ENCODE measurements around the gene PCDHGB5.
"Not testable (repeated sequence)": the region's sequence is repeated elsewhere in the genome, so short reads cannot be mapped to it uniquely, and the experiment has no call there.

PCDHGB5 gene

DNA sequence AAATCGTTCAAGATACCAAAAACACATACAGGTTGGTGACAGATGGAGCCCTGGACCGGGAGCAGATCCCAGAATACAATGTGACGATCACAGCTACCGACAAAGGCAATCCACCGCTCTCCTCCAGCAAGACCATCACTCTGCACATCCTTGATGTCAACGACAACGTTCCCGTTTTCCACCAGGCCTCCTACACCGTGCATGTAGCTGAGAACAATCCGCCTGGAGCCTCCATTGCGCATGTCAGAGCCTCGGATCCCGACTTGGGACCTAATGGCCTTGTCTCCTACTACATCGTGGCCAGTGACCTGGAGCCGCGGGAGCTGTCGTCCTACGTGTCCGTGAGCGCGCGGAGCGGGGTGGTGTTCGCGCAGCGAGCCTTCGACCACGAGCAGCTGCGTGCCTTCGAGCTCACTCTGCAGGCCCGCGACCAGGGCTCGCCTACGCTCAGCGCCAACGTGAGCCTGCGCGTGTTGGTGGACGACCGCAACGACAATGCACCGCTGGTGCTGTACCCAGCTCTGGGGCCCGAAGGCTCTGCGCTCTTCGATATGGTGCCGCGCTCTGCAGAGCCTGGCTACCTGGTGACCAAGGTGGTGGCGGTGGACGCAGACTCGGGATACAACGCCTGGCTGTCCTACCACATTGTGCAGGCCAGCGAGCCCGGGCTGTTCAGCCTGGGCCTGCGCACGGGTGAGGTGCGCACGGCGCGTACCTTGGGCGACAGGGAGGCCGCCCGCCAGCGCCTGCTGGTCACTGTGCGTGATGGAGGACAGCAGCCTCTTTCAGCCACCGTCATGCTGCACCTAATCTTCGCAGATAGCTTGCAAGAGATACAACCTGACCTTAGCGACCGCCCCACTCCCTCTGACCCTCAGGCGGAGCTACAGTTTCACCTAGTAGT is 25.9 kb upstream of the PCDHGB5 start:
- peaks cover 6% of the 10 kb centered on the region for H3K4me1 Mint-ChIP-seq
- H3K9me3 Mint-ChIP-seq: peaks cover 11% of the 10 kb centered on the region
- H3K27ac Mint-ChIP-seq: no peak overlapping the region
- no peaks in the 10 kb centered on the region for H3K36me3 Mint-ChIP-seq
- H3K4me3 Mint-ChIP-seq: no peak overlapping the region
- DNase-seq (ENCODE audit: low spot score in 2 of 2): no peak
- ATAC-seq: no peak

DNA sequence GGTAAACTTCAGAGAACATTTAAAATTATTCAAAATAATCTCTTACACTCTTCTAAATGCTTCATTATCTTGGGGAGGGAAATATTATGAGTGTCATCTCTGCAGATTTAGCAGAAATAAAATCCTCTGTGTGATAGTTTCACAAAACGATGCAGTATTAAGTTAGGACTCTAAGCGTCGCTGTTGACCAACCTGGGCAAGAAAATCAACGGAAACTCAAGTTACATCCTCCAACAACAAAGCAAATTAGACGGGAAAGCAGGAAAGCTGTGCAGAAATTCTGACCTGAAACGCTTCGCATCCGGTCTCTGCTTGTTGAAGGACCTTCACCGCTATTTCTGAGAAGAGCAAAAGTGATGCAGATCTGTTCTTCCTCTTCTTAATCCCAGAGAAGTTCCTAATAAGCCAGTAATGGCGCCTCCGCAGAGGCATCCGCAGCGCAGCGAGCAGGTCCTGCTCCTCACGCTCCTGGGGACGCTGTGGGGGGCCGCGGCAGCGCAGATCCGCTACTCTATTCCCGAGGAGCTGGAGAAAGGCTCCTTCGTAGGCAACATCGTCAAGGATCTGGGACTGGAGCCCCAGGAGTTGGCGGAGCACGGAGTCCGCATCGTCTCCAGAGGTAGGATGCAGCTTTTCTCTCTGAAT is 24.0 kb upstream of the PCDHGB5 start, which contains the start of gene PCDHGA6:
Gene PCDHGA6, plus strand, starts transcription at position 219 of the 645 bp plus-strand sequence. Its CDS starts 193 bp downstream, at position 412.
- peaks cover 6% of the 10 kb centered on the region for H3K4me1 Mint-ChIP-seq
- no peaks in the 10 kb centered on the region for H3K36me3 Mint-ChIP-seq
- no peak within 1 kb of the TSS for H3K27ac Mint-ChIP-seq
- DNase-seq (ENCODE audit: low spot score in 2 of 2): no peak
- peak within 1 kb of the TSS; percentile 20 for H3K4me3 Mint-ChIP-seq
- no peak for ATAC-seq
- H3K9me3 Mint-ChIP-seq: peaks cover 11% of the 10 kb centered on the region

DNA sequence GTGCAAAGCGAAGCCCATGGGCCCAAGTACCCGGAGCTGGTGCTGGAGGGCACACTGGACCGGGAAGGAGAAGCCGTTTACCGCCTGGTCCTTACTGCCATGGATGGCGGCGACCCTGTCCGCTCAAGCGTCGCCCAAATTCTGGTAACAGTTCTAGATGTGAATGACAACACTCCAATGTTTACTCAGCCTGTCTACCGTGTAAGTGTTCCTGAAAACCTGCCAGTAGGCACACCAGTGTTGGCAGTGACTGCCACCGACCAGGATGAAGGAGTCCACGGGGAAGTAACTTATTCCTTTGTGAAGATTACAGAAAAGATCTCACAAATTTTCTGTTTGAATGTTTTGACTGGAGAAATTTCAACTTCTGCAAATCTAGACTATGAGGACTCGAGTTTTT is 23.1 kb upstream of the PCDHGB5 start:
- no peak overlapping the region for H3K4me3 Mint-ChIP-seq
- H3K4me1 Mint-ChIP-seq: peaks cover 6% of the 10 kb centered on the region
- no peaks in the 10 kb centered on the region for H3K36me3 Mint-ChIP-seq
- ATAC-seq: no peak
- DNase-seq (ENCODE audit: low spot score in 2 of 2): no peak
- H3K27ac Mint-ChIP-seq: no peak overlapping the region
- peaks cover 9% of the 10 kb centered on the region for H3K9me3 Mint-ChIP-seq

DNA sequence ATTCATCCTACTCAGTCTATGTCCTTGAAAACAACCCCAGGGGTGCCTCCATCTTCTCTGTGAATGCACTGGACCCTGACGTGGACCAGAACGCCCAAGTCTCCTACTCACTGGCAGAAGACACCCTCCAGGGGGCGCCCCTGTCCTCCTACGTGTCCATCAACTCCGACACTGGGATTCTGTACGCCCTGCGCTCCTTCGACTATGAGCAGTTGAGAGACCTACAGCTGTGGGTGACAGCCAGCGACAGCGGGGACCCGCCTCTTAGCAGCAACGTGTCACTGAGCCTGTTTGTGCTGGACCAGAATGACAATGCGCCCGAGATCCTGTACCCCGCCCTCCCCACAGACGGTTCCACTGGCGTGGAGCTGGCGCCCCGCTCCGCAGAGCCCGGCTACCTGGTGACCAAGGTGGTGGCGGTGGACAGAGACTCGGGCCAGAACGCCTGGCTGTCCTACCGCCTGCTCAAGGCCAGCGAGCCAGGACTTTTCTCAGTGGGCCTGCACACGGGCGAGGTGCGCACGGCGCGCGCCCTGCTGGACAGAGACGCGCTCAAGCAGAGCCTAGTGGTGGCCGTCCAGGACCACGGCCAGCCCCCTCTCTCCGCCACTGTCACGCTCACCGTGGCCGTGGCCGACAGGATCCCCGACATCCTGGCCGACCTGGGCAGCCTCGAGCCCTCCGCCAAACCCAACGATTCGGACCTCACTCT is 22.1 kb upstream of the PCDHGB5 start:
- H3K4me3 Mint-ChIP-seq; H3K9me3 Mint-ChIP-seq; H3K27ac Mint-ChIP-seq; H3K36me3 Mint-ChIP-seq; H3K4me1 Mint-ChIP-seq; DNase-seq (ENCODE audit: low spot score in 2 of 2); ATAC-seq: not testable (repeated sequence)

DNA sequence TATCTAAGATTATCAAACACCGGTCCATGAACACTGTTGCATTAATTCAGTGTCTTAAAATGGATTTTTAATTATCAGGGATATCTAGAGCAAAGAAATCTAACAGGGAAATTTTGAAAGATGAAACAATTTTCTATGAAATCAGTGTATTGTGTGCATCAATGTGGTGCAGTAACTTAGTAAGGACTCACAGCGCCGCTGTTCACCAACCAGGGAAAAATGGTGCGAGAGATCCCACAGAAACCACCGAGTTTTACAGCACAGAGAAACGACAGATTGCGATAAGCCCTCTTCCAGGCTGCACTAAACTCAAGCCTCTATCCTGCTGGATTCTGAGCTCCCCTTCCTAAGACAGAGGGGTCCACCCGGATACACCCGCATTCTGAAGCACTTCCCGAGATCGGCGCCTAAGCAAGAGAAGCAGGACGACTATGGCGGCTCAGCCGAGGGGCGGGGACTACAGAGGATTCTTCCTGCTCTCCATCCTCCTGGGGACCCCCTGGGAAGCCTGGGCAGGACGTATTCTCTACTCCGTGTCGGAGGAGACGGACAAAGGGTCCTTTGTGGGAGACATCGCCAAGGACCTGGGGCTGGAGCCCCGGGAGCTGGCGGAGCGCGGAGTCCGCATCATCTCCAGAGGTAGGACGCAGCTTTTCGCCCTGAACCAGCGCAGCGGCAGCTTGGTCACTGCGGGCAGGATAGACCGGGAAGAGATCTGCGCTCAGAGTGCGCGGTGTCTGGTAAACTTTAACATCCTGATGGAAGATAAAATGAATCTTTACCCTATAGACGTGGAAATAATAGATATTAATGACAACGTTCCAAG is 15.1 kb upstream of the PCDHGB5 start, which contains the start of gene PCDHGA7:
Gene PCDHGA7, plus strand, starts transcription at position 274 of the 826 bp plus-strand sequence. Its CDS starts 158 bp downstream, at position 432.
- no peak for DNase-seq (ENCODE audit: low spot score in 2 of 2)
- Mint-ChIP-seq H3K36me3 (peaks cover 6% of the 10 kb centered on the region), H3K9me3 (peaks cover 3% of the 10 kb centered on the region), H3K4me3 (peak within 1 kb of the TSS; percentile 36), H3K4me1 (no peaks in the 10 kb centered on the region), H3K27ac (no peak within 1 kb of the TSS)
- no peak for ATAC-seq

DNA sequence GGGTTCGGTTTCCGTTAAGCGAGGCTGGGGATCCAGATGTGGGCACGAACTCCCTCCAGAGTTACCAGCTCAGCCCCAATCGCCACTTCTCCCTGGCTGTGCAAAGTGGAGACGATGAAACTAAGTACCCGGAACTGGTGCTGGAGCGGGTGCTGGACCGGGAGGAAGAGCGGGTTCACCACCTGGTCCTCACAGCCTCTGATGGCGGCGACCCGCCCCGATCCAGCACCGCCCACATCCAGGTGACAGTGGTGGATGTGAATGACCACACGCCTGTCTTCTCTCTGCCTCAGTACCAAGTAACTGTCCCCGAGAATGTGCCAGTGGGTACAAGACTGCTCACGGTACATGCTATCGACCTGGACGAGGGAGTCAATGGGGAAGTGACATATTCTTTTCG is 14.4 kb upstream of the PCDHGB5 start:
- peaks cover 6% of the 10 kb centered on the region for H3K36me3 Mint-ChIP-seq
- no peak for DNase-seq (ENCODE audit: low spot score in 2 of 2)

DNA sequence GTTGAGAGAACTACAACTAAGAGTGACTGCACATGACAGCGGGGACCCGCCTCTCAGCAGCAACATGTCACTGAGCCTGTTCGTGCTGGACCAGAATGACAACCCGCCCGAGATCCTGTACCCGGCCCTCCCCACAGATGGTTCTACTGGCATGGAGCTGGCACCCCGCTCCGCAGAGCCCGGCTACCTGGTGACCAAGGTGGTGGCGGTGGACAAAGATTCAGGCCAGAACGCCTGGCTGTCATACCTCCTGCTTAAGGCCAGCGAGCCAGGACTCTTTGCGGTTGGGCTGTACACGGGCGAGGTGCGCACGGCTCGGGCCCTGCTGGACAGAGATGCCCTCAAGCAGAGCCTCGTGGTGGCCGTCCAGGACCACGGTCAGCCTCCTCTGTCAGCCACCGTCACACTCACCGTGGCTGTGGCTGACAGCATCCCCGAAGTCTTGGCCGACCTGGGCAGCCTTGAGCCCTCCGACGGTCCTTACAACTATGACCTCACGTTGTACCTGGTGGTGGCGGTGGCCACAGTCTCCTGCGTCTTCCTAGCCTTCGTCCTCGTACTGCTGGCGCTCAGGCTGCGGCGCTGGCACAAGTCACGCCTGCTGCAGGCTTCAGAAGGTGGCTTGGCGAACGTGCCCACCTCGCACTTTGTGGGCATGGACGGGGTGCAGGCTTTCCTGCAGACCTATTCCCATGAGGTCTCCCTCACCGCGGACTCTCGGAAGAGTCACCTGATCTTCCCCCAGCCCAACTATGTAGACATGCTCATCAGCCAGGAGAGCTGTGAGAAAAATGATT is 13.1 kb upstream of the PCDHGB5 start:
- H3K9me3 Mint-ChIP-seq: peaks cover 8% of the 10 kb centered on the region
- H3K27ac Mint-ChIP-seq: no peak overlapping the region
- no peaks in the 10 kb centered on the region for H3K4me1 Mint-ChIP-seq
- peaks cover 6% of the 10 kb centered on the region for H3K36me3 Mint-ChIP-seq
- no peak overlapping the region for H3K4me3 Mint-ChIP-seq
- DNase-seq (ENCODE audit: low spot score in 2 of 2) (no peak), ATAC-seq (no peak)

More for the DNA sequence above, 14.4 kb upstream of the PCDHGB5 start:
- no peak overlapping the region for H3K4me3 Mint-ChIP-seq
- ATAC-seq: no peak
- no peaks in the 10 kb centered on the region for H3K4me1 Mint-ChIP-seq
- no peak overlapping the region for H3K27ac Mint-ChIP-seq
- peaks cover 3% of the 10 kb centered on the region for H3K9me3 Mint-ChIP-seq

DNA sequence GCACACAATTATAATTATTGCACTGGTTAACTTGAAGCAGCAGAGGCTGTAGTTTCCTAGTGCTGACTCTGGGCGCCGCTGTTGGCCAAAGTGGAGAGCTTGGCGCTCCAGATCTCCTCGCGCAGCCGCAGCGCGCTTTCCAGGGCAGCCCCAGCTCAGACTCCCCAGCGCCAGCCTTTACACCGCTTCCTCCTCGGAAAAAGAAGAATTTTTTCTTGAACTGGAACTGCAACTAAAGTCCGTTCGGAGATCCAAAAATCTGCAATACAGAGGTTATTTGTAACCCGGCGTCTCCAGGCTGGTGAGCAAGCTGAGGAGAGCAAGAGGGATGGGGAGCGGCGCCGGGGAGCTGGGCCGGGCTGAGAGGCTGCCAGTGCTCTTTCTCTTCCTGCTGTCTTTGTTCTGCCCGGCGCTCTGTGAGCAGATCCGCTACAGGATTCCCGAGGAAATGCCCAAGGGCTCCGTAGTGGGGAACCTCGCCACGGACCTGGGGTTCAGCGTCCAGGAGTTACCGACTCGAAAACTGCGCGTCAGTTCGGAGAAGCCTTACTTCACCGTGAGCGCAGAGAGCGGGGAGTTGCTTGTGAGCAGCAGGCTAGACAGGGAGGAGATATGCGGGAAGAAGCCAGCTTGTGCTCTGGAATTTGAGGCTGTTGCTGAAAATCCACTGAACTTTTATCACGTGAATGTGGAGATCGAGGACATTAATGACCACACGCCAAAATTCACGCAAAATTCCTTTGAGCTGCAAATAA is 10.0 kb upstream of the PCDHGB5 start, which contains the start of gene PCDHGB4:
Gene PCDHGB4, plus strand, starts transcription at position 142 of the 755 bp plus-strand sequence. Its CDS starts 187 bp downstream, at position 329.
- peaks cover 16% of the 10 kb centered on the region for H3K9me3 Mint-ChIP-seq
- H3K36me3 Mint-ChIP-seq; H3K4me1 Mint-ChIP-seq; DNase-seq (ENCODE audit: low spot score in 2 of 2); H3K4me3 Mint-ChIP-seq; H3K27ac Mint-ChIP-seq: not testable (repeated sequence)
- ATAC-seq: peak; percentile 53

DNA sequence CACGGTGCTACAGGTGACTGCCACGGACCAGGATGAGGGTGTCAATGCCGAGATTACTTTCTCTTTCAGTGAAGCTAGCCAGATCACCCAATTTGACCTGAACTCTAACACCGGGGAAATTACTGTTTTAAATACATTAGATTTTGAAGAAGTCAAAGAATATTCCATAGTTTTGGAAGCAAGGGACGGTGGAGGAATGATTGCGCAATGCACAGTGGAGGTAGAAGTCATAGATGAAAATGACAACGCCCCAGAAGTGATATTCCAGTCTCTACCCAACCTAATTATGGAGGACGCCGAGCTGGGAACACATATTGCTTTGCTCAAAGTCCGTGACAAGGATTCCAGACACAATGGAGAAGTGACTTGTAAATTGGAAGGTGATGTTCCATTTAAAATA is 9.1 kb upstream of the PCDHGB5 start:
- H3K4me3 Mint-ChIP-seq: no peak overlapping the region
- no peak overlapping the region for H3K27ac Mint-ChIP-seq
- peaks cover 13% of the 10 kb centered on the region for H3K9me3 Mint-ChIP-seq

DNA sequence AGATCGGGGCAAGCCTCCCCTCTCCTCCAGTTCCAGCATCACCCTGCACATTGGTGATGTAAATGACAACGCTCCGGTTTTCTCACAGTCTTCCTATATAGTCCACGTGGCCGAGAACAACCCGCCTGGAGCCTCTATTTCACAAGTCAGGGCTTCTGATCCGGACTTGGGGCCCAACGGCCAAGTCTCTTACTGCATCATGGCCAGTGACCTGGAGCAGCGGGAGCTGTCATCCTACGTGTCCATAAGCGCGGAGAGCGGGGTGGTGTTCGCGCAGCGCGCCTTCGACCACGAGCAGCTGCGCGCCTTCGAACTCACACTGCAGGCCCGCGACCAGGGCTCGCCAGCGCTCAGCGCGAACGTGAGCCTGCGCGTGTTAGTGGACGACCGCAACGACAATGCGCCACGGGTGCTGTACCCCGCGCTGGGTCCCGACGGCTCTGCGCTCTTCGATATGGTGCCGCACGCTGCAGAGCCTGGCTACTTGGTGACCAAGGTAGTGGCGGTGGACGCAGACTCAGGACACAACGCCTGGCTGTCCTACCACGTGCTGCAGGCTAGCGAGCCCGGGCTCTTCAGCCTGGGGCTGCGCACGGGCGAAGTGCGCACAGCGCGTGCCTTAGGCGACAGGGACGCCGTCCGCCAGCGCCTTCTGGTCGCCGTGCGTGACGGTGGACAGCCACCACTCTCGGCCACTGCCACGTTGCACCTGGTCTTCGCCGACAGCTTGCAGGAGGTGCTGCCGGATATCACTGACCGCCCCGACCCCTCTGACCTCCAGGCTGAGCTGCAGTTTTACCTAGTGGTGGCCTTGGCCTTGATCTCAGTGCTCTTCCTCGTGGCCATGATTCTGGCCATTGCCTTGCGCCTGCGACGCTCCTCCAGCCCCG is 8.3 kb upstream of the PCDHGB5 start:
- no peak overlapping the region for H3K27ac Mint-ChIP-seq

More for the DNA sequence above, 9.1 kb upstream of the PCDHGB5 start:
- ATAC-seq (no peak), DNase-seq (ENCODE audit: low spot score in 2 of 2) (no peak)
- Mint-ChIP-seq H3K4me1 (no peaks in the 10 kb centered on the region), H3K36me3 (no peaks in the 10 kb centered on the region)

DNA sequence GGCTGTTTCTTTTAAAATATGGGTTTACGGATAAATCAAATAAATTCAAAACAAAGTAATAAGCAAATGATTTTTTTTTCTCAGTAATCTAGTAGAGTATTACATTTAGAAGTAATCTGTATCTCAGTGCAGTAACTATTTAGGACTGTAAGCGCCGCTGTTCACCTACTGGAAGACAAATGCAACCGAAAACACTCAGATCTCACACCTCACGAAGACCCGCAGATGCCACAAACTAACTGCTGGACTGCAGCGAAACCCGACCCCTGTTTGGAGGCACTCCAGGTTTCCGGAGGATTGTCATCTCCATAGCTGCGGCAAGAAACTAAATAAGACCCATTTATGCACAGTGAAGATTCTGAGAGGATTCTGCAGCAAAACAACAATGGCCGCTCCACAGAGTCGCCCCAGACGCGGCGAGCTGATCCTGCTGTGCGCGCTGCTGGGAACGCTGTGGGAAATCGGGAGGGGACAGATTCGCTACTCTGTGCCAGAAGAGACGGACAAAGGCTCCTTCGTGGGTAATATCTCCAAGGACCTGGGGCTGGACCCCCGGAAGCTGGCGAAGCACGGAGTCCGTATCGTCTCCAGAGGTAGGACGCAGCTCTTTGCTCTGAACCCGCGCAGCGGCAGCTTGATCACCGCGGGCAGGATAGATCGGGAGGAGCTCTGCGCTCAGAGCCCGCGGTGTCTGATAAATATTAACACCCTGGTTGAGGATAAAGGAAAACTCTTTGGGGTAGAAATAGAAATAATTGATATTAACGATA is 5.1 kb upstream of the PCDHGB5 start, which contains the start of gene PCDHGA8:
Gene PCDHGA8, plus strand, starts transcription at position 205 of the 770 bp plus-strand sequence. Its CDS starts 181 bp downstream, at position 386.
- Mint-ChIP-seq H3K27ac (no peak within 1 kb of the TSS), H3K9me3 (peaks cover 16% of the 10 kb centered on the region), H3K36me3 (peaks cover 5% of the 10 kb centered on the region), H3K4me3 (no peak within 1 kb of the TSS), H3K4me1 (no peaks in the 10 kb centered on the region)
- ATAC-seq (no peak), DNase-seq (ENCODE audit: low spot score in 2 of 2) (no peak)

More for the DNA sequence above, 8.3 kb upstream of the PCDHGB5 start:
- Mint-ChIP-seq H3K9me3 (peaks cover 16% of the 10 kb centered on the region), H3K36me3 (peaks cover 5% of the 10 kb centered on the region), H3K4me3 (no peak overlapping the region), H3K4me1 (no peaks in the 10 kb centered on the region)
- DNase-seq (ENCODE audit: low spot score in 2 of 2) (no peak), ATAC-seq (no peak)

DNA sequence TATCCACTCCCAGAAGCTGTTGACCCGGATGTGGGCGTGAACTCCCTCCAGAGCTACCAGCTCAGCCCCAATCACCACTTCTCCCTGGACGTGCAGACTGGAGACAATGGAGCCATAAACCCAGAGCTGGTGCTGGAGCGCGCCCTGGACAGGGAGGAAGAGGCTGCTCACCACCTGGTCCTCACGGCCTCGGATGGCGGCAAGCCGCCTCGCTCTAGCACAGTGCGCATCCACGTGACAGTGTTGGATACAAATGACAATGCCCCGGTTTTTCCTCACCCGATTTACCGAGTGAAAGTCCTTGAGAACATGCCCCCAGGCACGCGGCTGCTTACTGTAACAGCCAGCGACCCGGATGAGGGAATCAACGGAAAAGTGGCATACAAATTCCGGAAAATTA is 4.5 kb upstream of the PCDHGB5 start:
- Mint-ChIP-seq H3K4me1 (no peaks in the 10 kb centered on the region), H3K36me3 (peaks cover 5% of the 10 kb centered on the region), H3K9me3 (peaks cover 16% of the 10 kb centered on the region), H3K27ac (no peak overlapping the region), H3K4me3 (no peak overlapping the region)
- ATAC-seq: no peak
- no peak for DNase-seq (ENCODE audit: low spot score in 2 of 2)
